GM19025 (cell line): ENCODE results near the gene CYYR1.

Experiments
- ATAC-seq: cut with Tn5 transposase; IDR thresholded peaks from one replicate; pipeline ENCODE4 v1.9.1; 2021; ENCODE audit warnings: mild to moderate bottlenecking, low read depth, moderate library complexity; ENCODE audit not compliant: unreplicated experiment

Gene CYYR1

DNA sequence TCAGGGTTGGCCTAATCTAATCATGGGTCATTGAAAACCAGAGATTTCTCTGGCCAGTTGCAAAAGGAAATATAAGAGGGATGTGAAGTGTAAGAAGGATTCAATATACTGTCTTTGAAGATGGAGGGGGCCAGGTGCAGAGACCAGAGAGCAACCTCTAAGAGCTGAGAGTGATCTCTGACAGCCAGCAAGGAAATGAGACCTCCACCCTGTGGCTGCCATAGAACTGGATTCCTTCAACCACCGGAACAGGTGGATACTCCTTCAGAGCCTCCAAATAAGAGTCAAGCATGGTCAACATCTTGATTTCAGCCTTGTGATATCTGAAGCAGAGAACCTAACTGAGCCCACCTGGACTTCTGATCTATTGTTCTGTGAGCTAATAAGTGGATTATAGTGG is 128.4 kb downstream of the CYYR1 start:
- ATAC-seq = no peak

DNA sequence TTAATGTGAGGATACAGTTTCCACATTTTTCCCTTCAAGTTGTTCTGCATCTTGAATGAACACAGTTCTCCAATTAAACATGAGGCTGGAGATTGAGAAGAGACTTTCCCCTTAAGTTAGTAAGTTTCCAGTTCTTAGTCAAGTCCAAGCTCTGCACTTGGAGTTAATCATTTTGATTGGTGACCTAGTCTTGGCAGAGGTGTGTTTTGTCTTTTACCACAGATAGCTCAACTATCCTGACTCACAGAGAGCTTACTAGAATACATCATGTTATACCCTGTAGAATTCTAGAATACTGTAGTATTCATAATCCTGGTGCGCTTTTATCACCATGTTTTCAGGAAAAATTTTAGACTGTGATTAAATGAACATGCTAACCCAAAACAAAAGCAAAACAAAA is 129.2 kb downstream of the CYYR1 start:
- no peak for ATAC-seq

DNA sequence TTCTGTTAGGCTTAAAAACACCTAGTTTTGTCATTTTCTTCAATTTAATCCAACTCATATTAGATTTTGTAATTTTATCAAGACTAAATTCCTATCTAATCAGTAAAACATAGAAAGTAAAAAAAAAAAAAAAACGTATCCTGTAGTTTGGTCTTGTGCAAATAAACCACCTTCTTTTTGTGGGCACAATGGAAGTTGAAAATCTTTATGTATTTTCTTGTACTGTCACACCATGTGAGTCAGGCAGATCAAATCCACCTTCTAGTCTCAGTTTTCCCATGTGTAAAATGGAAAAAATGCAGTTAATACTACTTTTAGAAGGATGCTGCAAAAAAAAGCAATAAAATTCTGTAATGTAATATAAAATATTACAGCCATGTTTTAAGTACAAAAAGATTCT is 129.8 kb downstream of the CYYR1 start:
- no peak for ATAC-seq

DNA sequence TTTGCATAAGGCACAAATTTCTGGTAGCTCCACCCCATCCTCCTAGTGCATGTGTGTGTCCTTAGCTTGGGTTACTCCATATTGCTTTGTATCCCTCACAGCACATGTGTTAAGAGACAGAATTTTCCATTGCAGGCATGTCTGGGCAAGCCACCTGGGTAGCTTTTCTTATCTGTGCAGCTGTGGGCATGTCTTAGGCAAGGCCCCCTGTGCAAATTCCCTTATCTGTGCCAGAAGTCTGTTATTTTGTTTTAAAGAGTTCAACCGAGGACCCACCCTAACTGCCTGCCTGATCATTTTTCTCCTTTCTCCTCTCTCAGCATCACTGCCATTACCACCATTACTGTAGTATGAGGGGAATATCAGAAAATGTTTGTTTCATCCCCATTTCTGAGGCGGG is 131.9 kb downstream of the CYYR1 start:
- no peak for ATAC-seq

DNA sequence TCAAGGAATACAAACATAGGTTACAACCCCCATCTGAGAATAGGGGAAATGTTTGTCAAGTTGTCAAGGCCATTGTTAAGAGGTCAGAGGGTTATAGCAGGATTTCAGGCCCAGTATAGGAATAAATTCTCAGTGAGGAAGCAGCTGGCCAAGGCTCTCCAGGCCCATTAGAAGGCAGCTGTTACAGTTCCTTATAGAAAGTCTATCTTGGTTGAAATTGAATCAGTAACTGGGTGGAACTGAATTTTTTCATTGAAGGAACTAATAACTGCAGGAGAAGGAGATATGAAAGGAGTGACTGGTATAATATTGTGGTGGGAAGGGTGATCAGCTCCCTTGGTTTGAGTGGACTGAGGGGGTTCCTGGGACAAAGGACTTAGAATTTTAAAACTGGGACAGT is 134.1 kb downstream of the CYYR1 start:
- no peak for ATAC-seq

DNA sequence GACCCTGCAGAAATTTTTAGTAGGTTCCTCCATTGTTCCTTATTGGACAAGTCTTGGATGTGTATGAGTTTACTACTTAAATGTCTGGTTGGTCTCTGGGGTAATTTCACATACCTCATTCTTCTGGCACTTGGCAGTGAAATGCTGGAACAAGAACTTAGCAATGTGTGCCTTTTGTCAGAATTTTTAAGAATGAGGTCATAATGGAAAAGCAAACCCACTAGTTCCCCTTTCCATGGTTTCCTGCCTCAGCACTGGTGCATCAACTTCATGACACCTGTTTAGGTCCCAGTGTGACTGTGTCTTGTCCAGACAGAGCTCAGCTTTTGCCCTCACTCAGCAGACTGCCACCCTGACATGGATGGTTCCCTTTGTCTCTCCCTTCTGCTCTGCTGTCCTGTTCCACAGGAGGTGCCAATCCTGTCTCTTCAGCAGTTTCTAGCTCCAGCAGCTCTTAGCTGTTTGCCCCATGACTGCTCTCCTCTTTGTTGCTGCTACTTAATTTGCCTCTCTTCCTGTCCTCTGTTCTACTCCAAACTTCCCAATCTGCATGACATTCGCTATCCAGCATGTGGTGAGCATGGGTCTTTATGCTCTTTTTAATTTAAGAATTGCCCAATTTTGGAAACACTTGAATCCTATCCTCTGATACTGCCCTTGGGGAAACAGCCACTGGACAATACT is 135.6 kb downstream of the CYYR1 start:
- ATAC-seq = no peak

DNA sequence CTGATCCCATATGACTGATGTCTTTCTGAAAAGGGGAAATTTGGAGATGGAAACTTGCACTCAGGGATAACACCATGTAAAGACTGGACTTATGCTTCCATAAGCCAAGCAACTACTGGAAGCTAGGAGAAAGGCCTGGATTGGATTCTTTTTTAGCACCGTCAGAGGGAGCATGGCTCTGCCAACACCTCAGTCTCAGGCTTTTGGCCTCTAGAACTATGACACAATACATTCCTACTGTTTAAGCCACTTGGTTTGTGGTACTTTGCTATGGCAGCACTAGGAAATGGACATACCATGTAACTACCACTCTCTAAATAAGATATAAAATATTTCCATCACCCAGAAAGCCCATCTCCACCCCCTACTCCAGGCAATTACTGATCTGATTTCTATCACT is 139.7 kb downstream of the CYYR1 start:
- no peak for ATAC-seq

DNA sequence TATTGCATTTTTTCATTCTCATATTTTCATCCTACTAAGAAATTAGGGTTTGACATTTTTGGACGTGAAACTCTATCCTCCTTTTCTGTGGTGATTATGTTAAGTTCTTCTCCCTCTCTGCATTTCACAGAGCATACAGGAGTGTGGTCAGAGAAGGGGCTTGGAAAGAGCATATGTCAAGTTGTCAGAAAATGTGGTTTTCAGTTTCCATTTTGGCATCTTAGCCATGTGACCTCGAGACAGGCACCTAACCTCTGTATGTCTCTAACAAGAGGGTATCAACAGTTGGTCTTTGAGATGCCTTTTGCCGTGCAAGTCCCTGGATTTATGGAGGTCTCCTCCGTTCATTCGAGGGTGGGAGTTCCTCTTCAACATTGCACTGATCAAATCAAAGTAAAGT is 140.7 kb downstream of the CYYR1 start:
- no peak for ATAC-seq

DNA sequence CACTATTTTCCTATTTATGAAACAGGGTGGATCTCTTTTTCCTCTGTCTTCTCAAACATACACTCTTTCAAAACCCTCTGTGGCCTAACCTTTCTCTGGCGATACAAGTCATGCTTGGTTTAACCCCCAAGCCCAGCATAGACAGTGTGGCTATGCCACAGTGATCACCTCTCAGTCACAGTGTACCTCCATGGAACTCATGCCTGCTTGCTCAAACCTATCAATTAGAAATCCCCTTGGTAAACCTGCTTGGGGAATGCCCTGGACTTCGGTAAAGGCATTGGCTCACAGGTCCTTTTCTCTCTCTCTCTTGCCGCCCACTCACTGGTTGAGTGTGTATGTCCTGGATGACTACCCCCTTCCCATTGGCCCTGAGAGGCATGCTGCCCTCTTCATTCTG is 147.5 kb downstream of the CYYR1 start:
- ATAC-seq = no peak

DNA sequence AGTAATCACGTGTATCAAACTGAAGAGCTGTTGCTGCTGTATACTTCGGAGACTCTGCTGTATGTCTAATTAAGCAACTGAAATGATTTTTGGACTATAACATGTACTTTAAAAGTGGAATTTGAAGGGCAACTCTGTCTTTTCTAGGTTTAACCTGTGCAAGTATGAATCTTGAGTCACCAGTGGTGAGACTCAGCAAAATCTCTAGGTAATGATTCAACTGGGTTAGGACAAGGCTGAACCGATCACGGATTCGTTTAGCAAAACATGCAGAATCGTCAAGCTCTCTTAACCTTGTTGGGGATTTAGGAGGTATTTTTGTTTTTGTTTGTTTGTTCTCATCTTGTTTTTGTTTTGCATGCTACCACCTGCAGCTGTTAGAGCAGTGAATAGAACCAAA is 149.6 kb downstream of the CYYR1 start:
- ATAC-seq = no peak

DNA sequence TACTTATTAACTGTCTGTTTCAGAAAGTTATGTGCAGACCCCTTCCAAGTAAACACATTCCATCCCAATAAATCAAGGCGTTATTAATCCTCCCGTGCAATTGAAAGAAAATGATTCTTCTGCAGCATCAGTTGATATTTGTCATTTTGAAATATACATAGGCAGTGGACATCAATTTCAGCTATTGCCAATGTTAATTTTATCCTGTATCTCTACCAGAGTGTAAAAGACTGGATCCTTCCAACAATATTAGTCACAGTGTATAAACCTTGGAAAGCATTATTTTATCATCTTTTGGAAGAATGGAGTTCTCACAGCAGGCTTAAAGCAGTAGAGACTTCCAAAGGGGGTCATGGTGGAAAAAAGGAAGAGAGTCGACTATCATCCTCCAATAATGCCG is 150.4 kb downstream of the CYYR1 start:
- ATAC-seq = no peak

DNA sequence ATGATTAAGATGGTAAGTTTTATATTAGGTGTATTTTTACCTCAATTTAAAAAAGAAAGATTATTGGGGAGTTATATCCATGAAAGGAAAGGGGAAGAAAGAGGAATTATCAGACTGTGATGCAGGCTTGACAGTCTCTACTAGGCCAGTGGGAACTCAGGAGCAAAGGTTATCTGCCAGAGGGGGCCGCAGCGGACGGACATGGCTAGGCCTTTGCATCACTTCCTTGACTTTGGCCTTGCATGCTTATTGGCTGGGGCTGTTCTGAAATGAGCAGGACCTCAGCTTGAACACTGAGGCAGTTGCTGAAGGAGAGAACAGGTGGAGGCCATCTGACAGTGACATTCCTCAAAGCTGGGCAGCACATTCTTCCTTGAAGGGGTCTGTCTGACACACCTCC is 150.9 kb downstream of the CYYR1 start:
- ATAC-seq = no peak

DNA sequence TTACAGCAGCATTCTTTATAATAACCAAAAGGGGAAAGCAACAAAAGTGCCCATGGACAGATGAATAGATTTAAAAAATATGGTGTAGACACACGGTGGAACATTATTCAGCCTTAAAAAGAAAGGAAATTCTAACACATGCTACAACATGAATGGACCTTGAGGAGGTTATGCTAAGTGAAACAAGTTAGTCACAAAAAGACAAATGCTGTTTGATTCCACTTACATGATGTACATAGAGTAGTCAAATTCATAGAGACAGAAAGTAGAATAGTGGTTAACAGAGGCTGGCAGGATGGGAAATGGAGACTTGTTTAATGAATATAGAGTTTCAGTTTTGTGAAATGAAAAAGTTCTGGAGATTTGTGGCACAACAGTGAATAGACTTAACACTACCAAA is 151.4 kb downstream of the CYYR1 start:
- no peak for ATAC-seq
